IPS-15b (cell line): ENCODE results near the gene MT1G.

Source experiments
- H3K27me3 ChIP-seq: one replicate; pipeline ENCODE4 v1.6.1; 2013; ENCODE audit warnings: low read length; ENCODE audit not compliant: control insufficient read depth, insufficient read depth
- H3K36me3 ChIP-seq: one replicate; pipeline ENCODE4 v1.6.1; 2013; ENCODE audit warnings: low read length; ENCODE audit not compliant: control insufficient read depth, insufficient read depth
- H3K4me1 ChIP-seq: one replicate; pipeline ENCODE4 v1.6.1; 2013; ENCODE audit warnings: mild to moderate bottlenecking, low read length; ENCODE audit not compliant: control insufficient read depth, insufficient read depth
- H3K4me3 ChIP-seq: one replicate; pipeline ENCODE4 v1.5.1; 2013; ENCODE audit warnings: low read depth, low read length
- H3K9ac ChIP-seq: one replicate; pipeline ENCODE4 v1.6.1; 2013; ENCODE audit warnings: low read depth, mild to moderate bottlenecking, low read length
- H3K9me3 ChIP-seq: one replicate; pipeline ENCODE4 v1.6.1; 2013; ENCODE audit warnings: mild to moderate bottlenecking, low read length; ENCODE audit not compliant: control insufficient read depth, insufficient read depth

The MT1G gene

GRCh38 chr16:56639045-56639444 lies 28.8 kb downstream of the MT1G start:
- no peak overlapping the region for H3K9ac ChIP-seq
- H3K4me3 ChIP-seq = peak overlapping the region; percentile 49
- peaks cover 100% of the 10 kb centered on the region for H3K27me3 ChIP-seq
- H3K9me3 ChIP-seq = no peaks in the 10 kb centered on the region
- H3K4me1 ChIP-seq = peaks cover 6% of the 10 kb centered on the region
- H3K36me3 ChIP-seq = no peaks in the 10 kb centered on the region

- peak within 1 kb of the TSS; percentile 49 for H3K4me3 ChIP-seq
- H3K27me3 ChIP-seq = peaks cover 100% of the 10 kb centered on the region
- peaks cover 3% of the 10 kb centered on the region for H3K4me1 ChIP-seq
- no peak within 1 kb of the TSS for H3K9ac ChIP-seq
- H3K36me3 ChIP-seq = no peaks in the 10 kb centered on the region
- H3K9me3 ChIP-seq = no peaks in the 10 kb centered on the region
Measured at GRCh38 chr16:56637814-56638750, 29.8 kb downstream of the MT1G start, which contains the start of gene MT1A. MT1A (plus strand) TSS chr16:56638666; CDS start chr16:56638739, 73 bp downstream.

- Histone ChIP-seq H3K9me3 (no peaks in the 10 kb centered on the region), H3K9ac (no peak overlapping the region), H3K4me3 (peak overlapping the region; percentile 49), H3K36me3 (no peaks in the 10 kb centered on the region), H3K27me3 (peaks cover 100% of the 10 kb centered on the region), H3K4me1 (peaks cover 3% of the 10 kb centered on the region)
Measured at GRCh38 chr16:56636616-56637413, 31.1 kb downstream of the MT1G start.

GRCh38 chr16:56635441-56635967 lies 32.4 kb downstream of the MT1G start:
- H3K36me3 ChIP-seq = no peaks in the 10 kb centered on the region
- peaks cover 100% of the 10 kb centered on the region for H3K27me3 ChIP-seq
- peak overlapping the region; percentile 26 for H3K4me3 ChIP-seq
- no peaks in the 10 kb centered on the region for H3K9me3 ChIP-seq
- H3K4me1 ChIP-seq = peaks cover 3% of the 10 kb centered on the region
- H3K9ac ChIP-seq = no peak overlapping the region

GRCh38 chr16:56634715-56635440 lies 33.0 kb downstream of the MT1G start:
- Histone ChIP-seq H3K9me3 (no peaks in the 10 kb centered on the region), H3K4me1 (peaks cover 3% of the 10 kb centered on the region), H3K27me3 (peaks cover 100% of the 10 kb centered on the region), H3K36me3 (no peaks in the 10 kb centered on the region), H3K9ac (no peak overlapping the region), H3K4me3 (peak overlapping the region; percentile 26)

- Histone ChIP-seq H3K9ac (no peak overlapping the region), H3K27me3 (peaks cover 100% of the 10 kb centered on the region), H3K36me3 (no peaks in the 10 kb centered on the region), H3K4me3 (no peak overlapping the region), H3K4me1 (no peaks in the 10 kb centered on the region), H3K9me3 (no peaks in the 10 kb centered on the region)
Measured at GRCh38 chr16:56633535-56633934, 34.3 kb downstream of the MT1G start.

- H3K27me3 ChIP-seq = peaks cover 99% of the 10 kb centered on the region
- H3K9ac ChIP-seq = no peak overlapping the region
- H3K36me3 ChIP-seq = no peaks in the 10 kb centered on the region
- peak overlapping the region; percentile 43 for H3K4me3 ChIP-seq
- H3K9me3 ChIP-seq = no peaks in the 10 kb centered on the region
- H3K4me1 ChIP-seq = no peaks in the 10 kb centered on the region
Measured at GRCh38 chr16:56632848-56633365, 35.0 kb downstream of the MT1G start.

GRCh38 chr16:56632156-56632847 lies 35.6 kb downstream of the MT1G start, which contains the start of gene MT1M:
MT1M (plus strand) TSS chr16:56632659; CDS start chr16:56632732, 73 bp downstream.
- H3K9ac ChIP-seq = no peak within 1 kb of the TSS
- H3K36me3 ChIP-seq = no peaks in the 10 kb centered on the region
- peaks cover 96% of the 10 kb centered on the region for H3K27me3 ChIP-seq
- no peaks in the 10 kb centered on the region for H3K9me3 ChIP-seq
- peak within 1 kb of the TSS; percentile 43 for H3K4me3 ChIP-seq
- H3K4me1 ChIP-seq = no peaks in the 10 kb centered on the region

- H3K9ac ChIP-seq = no peak overlapping the region
- no peaks in the 10 kb centered on the region for H3K4me1 ChIP-seq
- H3K4me3 ChIP-seq = peak overlapping the region; percentile 43
- no peaks in the 10 kb centered on the region for H3K9me3 ChIP-seq
- no peaks in the 10 kb centered on the region for H3K36me3 ChIP-seq
- peaks cover 96% of the 10 kb centered on the region for H3K27me3 ChIP-seq
Measured at GRCh38 chr16:56631832-56632155, 36.1 kb downstream of the MT1G start.

GRCh38 chr16:56631197-56631596 lies 36.7 kb downstream of the MT1G start:
- no peaks in the 10 kb centered on the region for H3K4me1 ChIP-seq
- H3K9ac ChIP-seq = no peak overlapping the region
- no peaks in the 10 kb centered on the region for H3K9me3 ChIP-seq
- no peaks in the 10 kb centered on the region for H3K36me3 ChIP-seq
- peaks cover 96% of the 10 kb centered on the region for H3K27me3 ChIP-seq
- no peak overlapping the region for H3K4me3 ChIP-seq
